ENCODE results near the gene STRA8. TPM values are rescaled to one million over a fixed set of nuclear protein-coding genes. Genes with fewer than 3 reads are reported as not detected.

STRA8 gene
- total RNA-seq, 1 donor from 2014 or later = not detected

DNA sequence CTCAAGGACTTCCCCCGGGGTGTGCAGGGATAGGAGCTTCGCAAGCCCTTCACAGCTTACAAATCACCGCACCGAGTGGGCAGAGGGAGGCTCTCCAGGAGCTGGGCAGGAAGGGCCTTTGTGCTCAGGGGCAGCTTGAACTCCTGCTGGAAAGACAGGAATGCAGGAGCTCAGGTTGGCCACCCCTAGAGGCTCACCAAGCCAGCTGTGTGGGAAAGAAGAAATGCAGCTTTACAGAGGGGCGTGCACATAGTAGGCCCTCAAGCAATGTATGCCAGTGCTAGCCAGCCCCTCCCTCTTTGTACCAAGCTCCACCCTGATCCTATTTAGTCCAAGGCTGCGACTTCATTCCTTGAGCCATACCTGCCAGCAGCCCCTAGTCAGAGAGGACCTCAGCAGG lies 26.1 kb downstream of the STRA8 start:
- ATAC-seq = no peak
- DNase-seq (ENCODE audit: low spot score) = no peak
- intact Hi-C loops (cut with DNase I) = loop anchor here (10.0 kb wide), 1 partner anchor 375 kb away; no protein-coding TSS in a partner anchor

GRCh38 chr7:135260470-135260869 lies 26.8 kb downstream of the STRA8 start:
- ATAC-seq (no peak), DNase-seq (ENCODE audit: low spot score) (no peak)
- intact Hi-C loops (cut with DNase I) = loop anchor here (10.0 kb wide), 1 partner anchor 374 kb away; no protein-coding TSS in a partner anchor

DNA sequence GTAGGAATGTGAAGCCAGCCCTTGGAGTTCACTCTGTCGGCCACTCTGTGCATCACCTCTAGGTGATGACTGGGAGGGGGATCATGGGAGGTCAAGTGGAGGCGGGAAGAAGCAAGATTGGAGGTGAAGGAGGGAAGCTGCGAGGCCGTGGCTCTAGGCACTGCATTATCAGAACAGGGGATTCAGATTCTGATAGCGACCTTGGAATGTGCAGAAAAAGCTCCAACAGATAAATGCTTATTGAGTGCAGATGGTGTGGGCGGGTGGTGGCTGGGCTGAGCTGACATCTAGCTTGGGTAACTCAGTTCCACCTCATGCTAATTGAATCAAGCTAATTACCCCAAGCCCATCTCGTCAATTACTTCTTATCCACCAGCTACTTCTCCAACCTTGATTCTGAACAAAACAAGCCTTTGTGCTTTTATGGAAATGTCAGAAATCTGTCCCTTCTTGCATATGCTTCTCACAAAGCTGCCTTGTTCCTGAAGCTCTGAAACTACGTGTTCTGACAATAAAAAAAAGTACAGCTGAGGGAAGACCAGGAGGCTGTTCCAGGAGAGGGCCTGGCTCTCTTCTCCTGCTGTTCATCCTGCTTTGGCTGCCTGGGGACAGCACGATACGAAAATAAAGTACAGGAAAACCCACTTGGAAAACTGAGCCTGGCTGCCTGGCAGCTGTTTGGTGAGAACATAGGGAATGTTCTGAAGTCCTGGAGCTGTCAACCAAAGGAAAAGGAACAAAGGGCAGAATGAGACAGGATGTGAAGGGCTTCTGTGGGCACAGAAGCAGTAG lies 27.5 kb downstream of the STRA8 start:
- DNase-seq (ENCODE audit: low spot score) = no peak
- ATAC-seq = peak; percentile 84
- intact Hi-C loops (cut with DNase I) = loop anchor here (10.0 kb wide), 1 partner anchor 374 kb away; no protein-coding TSS in a partner anchor

- DNase-seq (ENCODE audit: low spot score) = no peak
- intact Hi-C loops (cut with DNase I) = loop anchor here (10.0 kb wide), 1 partner anchor 372 kb away; no protein-coding TSS in a partner anchor
- ATAC-seq = no peak
Measured at GRCh38 chr7:135262623-135263320, 29.1 kb downstream of the STRA8 start.

GRCh38 chr7:135263321-135263970 lies 29.8 kb downstream of the STRA8 start:
- ATAC-seq (no peak), DNase-seq (ENCODE audit: low spot score) (no peak)
- intact Hi-C loops (cut with DNase I) = loop anchor here (10.0 kb wide), 1 partner anchor 371 kb away; no protein-coding TSS in a partner anchor

- intact Hi-C loops (cut with DNase I) = loop anchor here (10.0 kb wide), 1 partner anchor 369 kb away; no protein-coding TSS in a partner anchor
- ATAC-seq (no peak), DNase-seq (ENCODE audit: low spot score) (no peak)
Measured at GRCh38 chr7:135265637-135266036, 32.0 kb downstream of the STRA8 start.

DNA sequence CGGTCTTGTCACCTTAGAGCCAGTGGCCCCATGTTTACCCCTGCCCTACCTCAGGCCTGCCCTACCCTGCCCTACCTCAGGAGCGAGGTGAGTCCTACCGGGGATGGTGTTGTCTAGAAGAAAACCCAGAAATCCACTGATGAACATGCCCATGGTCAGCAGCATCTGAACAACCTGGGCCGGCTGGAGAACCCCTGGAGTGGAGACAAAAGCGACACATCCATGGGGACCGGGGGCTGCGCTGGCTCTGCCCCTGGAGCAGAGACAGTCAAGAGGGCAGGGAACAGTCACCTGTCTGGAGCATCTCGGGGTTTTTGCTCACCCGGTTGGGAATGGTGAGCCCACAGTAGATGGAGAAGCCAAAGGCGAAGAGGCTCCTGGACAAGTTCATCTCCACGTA lies 36.3 kb downstream of the STRA8 start:
- DNase-seq (ENCODE audit: low spot score) = no peak
- intact Hi-C loops (cut with DNase I) = loop anchor here (10.0 kb wide), 1 partner anchor 365 kb away; no protein-coding TSS in a partner anchor
- ATAC-seq = peak; percentile 13

- DNase-seq (ENCODE audit: low spot score) = no peak
- intact Hi-C loops (cut with DNase I) = no loop called here
- ATAC-seq = no peak
Measured at GRCh38 chr7:135270577-135271254, 37.1 kb downstream of the STRA8 start.

DNA sequence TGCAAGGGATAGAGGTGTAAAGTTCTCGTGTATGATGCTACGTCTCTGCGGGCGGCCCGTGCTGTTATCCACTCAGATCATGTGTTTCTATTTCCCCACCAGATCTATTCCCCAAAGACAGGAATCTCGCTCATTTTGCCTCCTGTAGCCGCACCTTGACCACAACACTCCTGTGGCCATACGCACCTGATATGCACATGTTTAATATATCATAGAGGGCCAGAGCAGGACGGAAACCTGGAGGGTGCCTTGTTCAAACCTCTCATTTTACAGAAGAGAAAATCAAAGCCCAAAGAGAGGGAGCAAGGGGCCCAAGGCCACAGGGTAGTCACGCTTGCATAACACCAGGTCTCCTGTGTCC lies 37.6 kb downstream of the STRA8 start:
- ATAC-seq (no peak), DNase-seq (ENCODE audit: low spot score) (no peak)
- intact Hi-C loops (cut with DNase I) = no loop called here

DNA sequence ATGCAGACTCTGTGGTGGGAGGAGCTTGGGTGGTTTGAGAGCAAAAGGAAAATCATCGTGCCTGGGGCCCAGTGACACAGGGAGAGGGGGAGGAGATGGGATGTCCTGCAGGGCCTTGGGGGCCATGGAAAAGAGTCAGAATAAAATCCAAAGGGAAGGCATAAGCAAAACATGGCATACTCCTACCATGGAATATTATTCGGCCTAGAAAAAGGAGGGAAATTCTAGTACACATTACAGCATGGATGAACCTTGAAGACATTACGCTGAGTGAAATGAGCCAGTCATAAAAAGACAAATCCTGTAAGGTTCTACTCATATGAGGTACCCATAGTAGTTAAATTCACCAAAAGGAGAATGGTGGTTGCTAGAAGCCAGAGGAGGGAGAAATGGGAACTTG lies 38.7 kb downstream of the STRA8 start:
- no peak for ATAC-seq
- no peak for DNase-seq (ENCODE audit: low spot score)
- intact Hi-C loops (cut with DNase I) = no loop called here

- intact Hi-C loops (cut with DNase I) = no loop called here
- no peak for DNase-seq (ENCODE audit: low spot score)
- ATAC-seq = no peak
Measured at GRCh38 chr7:135273581-135273980, 39.9 kb downstream of the STRA8 start.

DNA sequence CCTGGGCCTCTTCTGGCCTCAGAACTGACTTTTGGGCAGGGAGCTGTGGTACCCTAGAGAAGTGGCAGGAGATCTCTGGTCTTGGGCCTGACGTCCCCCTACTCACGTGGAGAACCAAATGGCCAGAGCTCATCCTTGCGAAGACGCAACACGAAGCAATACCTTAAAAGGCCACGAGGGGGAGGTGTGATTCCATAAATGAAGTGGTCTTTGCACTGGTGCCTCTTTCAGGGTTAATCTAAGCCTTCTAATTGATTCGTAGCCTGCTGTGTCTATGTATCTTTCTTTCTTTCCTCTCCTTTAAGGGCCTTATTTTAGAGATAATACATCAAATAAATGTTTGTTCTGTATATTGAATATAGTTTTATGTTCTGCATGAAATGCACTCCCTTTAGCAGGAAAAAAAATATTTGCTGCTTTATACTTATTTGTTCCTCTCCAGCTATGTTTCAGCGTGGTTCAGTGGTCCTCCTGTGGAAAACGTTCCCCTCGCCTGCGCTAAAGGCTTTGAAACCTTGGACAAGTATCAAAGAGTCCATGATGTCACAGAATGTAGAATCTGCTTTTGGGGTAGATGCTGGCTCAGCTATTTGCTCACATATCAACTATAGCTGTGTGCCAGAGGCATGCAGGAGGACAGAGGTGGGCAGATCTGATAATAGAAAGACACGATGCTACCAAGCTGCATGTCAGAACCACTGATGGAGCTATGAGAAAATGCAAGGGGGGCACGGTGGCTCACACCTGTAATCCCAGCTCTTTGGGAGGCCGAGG lies 41.0 kb downstream of the STRA8 start:
- intact Hi-C loops (cut with DNase I) = no loop called here
- DNase-seq (ENCODE audit: low spot score) (peak; percentile 83), ATAC-seq (peak; percentile 71)

GRCh38 chr7:135275971-135276580 lies 42.4 kb downstream of the STRA8 start:
- ATAC-seq (no peak), DNase-seq (ENCODE audit: low spot score) (no peak)
- intact Hi-C loops (cut with DNase I) = no loop called here

GRCh38 chr7:135277161-135277560 lies 43.5 kb downstream of the STRA8 start:
- DNase-seq (ENCODE audit: low spot score) = no peak
- intact Hi-C loops (cut with DNase I) = no loop called here
- ATAC-seq = no peak

GRCh38 chr7:135281363-135281949 lies 47.8 kb downstream of the STRA8 start:
- peak; percentile 96 for ATAC-seq
- DNase-seq (ENCODE audit: low spot score) = peak; percentile 89
- intact Hi-C loops (cut with DNase I) = no loop called here

DNA sequence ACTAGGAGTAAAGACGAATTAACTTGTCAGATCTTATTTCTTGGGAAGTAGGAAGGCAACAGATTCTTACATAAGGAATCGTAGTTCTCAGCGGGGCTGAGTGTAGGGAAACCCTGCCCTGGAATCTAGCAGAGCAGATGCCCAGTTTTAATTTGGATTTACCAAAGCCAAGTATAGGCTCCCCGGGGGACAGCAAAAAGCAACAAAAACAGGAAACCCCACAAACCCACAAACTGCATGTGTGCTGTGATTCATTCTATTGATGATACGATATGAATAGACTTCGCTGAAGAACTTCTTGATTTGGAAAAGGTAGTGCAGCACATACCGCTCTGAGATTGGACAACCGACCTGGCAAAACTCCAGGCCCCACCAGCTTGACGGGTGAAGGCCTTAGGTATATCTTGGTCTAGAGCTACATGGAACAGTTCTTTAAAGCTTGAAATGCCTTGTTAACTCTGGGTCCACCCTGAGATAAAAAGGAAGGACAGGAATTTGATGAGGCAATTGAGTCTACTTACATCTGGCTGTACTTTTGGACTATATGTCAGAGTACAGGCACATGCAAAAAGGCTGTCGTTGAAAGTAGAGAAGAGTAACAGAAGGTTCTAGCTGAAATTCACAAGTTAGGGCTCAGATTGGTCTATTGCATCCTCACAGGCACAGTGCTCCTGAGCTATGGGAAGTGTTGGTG lies 49.1 kb downstream of the STRA8 start:
- DNase-seq (ENCODE audit: low spot score) = no peak
- intact Hi-C loops (cut with DNase I) = no loop called here
- ATAC-seq = peak; percentile 64

Data from sciatic nerve (tissue), 2 donors.